GM10248 (cell line): ENCODE data around the gene SAMD13.

Experiments used
- CTCF ChIA-PET: fragments of 300-600 bp; sonication (Branson Sonifier 250); formaldehyde crosslinking; extraction: SDS; loops from one replicate; lab custom pipeline; 2021; ENCODE audit warnings: antibody characterized with exemption; lab: Yijun Ruan, JAX
- POLR2A ChIA-PET: fragments of 350-650 bp; sonication (Branson Sonifier 250); formaldehyde crosslinking; extraction: SDS; loops from one replicate; lab custom pipeline; 2020; ENCODE audit warnings: antibody characterized with exemption; lab: Yijun Ruan, JAX
- DNase-seq: peaks from one replicate; pipeline ENCODE4 v3.0.0; 2012; ENCODE audit errors: extremely low spot score
- TF ChIP-seq, protein P1 (sequence below): IDR thresholded peaks from 2 replicates; pipeline ENCODE4 v1.5.1; 2012; ENCODE audit warnings: mild to moderate bottlenecking, low read depth; ENCODE audit errors: extremely low read depth, missing control alignments, control extremely low read depth

SAMD13 gene

DNA sequence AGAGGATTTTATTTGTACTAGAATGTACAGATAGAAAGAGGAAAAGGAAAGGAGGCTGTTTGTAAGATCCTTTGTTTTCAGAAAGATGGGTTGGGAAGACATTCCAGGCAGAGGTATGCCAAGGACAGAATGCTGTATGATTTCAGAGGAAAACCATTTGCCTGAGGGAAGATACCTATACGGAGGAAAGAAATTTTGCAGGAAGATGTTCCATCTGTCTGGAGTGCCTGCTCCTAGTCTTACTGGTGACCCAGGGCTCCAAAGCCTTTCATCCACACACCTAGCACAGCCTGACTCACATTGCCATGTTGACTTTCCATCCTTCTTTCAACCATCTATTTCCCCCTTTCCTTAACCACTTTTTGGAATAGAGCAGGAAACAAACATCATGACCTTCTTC, 18.2 kb downstream of the SAMD13 start:
- TF ChIP-seq, protein P1, sequence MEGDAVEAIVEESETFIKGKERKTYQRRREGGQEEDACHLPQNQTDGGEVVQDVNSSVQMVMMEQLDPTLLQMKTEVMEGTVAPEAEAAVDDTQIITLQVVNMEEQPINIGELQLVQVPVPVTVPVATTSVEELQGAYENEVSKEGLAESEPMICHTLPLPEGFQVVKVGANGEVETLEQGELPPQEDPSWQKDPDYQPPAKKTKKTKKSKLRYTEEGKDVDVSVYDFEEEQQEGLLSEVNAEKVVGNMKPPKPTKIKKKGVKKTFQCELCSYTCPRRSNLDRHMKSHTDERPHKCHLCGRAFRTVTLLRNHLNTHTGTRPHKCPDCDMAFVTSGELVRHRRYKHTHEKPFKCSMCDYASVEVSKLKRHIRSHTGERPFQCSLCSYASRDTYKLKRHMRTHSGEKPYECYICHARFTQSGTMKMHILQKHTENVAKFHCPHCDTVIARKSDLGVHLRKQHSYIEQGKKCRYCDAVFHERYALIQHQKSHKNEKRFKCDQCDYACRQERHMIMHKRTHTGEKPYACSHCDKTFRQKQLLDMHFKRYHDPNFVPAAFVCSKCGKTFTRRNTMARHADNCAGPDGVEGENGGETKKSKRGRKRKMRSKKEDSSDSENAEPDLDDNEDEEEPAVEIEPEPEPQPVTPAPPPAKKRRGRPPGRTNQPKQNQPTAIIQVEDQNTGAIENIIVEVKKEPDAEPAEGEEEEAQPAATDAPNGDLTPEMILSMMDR: no peak
- ChIA-PET CTCF (interaction anchor here (1.0 kb wide), 1 partner anchor 17 kb away, joined by 3 read pairs; no protein-coding TSS in a partner anchor), POLR2A (no interaction called here)
- DNase-seq: no peak

DNA sequence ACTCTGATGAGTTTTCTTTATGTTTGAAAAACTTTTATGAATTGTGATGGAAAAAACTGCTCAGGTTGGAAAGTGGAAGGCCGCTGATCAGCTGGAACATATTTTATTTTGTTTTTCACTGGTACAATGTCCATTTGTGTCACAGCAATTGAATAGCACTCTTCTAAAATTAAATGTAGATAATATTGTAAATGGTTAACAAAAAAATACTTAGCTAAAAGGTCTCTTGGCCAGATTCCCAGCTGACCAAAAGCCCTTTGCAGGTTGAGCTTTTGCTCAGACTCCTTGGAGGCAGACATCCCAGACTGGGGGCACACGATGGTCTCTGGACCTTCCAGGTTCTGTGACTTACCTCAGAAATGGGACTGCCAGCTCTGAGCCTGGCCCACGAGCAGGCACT, 26.3 kb downstream of the SAMD13 start:
- CTCF ChIA-PET: no interaction called here
- POLR2A ChIA-PET: no interaction called here
- TF ChIP-seq, protein P1: no peak
- DNase-seq: no peak

DNA sequence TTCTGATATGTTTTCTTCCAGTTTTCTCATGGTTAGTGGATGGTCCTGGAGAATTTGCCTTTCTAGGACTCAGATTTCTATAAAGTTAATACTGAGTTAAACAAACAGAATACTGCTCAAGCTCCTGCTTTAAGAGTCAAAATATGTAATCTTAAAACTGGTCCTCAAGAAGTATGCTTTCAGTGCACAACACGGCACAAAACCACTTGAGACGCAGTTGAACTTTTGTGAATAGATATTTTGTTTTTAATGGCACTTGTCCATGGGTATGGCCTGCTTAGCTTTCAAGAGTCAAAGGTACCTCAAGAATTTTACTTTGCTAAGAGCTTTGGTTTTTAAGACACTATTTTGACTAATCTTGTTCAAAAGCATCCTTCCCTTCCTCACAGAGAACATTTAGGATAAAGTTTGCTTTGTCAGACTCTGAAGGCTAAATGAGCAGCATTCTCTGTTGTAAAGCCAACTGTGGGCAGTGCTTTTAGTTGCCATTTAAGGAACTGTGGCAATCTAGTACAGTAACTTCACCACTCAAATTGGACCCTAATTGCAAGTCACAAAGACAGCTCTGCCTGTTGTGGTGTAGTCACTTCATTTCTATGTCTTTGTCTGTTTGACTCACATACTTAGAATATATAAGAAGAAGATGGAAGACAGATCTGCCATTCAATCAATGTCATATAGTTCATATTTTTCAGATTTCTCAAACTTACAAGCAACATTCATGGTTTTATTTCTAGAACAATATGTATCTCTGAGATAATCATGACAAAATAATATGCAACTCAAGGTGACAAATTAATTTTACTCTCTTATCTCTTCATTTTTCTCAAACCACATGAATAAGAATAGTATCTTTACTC, 28.8 kb downstream of the SAMD13 start:
- DNase-seq: no peak
- ChIA-PET CTCF (no interaction called here), POLR2A (no interaction called here)
- TF ChIP-seq, protein P1: no peak

DNA sequence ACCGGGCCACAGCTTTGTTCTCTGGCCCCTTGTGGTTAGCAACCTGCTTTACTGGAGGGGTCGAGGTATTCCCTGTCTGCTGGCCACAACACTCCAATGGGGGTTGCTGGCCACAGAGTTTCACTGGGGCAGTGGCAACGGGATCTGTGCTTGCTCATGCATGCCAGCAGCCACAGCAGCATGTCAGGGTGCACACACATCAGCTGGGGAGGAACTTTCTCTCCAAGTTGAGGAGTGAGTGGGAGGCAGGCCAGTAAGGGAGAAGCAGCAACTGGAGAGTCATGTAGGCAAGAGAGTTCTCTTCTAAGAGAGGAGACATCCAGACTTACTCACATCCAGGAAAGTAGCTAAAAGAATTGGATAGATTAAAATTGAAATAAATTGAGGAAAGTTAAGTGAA, 38.0 kb downstream of the SAMD13 start:
- TF ChIP-seq, protein P1: no peak
- POLR2A ChIA-PET: no interaction called here
- DNase-seq: no peak
- CTCF ChIA-PET: no interaction called here

DNA sequence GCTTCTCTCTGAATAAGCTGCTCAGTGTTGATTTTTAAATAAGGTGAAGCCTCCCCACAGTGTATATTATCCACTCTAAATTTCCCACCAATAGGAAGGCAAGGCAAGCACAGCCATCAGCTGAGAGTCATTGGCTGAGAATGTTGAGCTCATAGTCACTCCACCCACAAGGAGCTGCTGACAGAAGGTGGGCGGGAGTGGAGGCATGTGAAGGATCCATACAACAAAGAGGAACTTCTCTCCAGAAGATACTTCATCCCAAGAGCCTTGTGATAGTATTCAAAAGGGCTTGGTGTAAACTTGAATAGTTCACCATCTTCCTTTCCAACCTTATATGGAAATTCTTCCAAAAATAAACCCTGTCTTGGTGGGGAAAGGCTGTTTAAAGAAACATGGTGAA, 42.8 kb downstream of the SAMD13 start:
- no peak for DNase-seq
- CTCF ChIA-PET: interaction anchor here (1.0 to 1.7 kb wide), 3 partner anchors 11 to 20 kb away, joined by 3 to 4 read pairs (median 3); no protein-coding TSS in a partner anchor
- POLR2A ChIA-PET: no interaction called here
- TF ChIP-seq, protein P1: no peak

DNA sequence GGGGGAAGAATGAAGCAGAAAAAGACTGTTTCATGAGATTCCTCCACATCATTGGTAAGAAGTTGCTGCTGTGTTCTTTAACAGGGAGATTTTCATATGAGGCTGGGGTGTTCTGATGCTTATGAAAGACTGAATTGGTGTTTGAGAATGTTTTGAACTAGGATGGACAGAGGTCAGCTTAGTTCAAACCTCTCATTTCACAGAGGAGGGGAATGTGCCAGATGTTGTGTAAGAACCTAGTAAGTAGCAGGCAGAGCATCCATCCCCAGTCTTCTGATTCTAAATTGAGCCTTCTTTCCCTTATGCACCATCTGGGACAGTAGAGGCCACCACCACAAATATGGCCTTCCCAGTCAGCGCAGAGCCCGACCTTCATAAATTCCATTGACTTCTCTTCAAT, 43.7 kb downstream of the SAMD13 start:
- DNase-seq: no peak
- POLR2A ChIA-PET: no interaction called here
- TF ChIP-seq, protein P1: no peak
- CTCF ChIA-PET: no interaction called here
